PC-3 (cell line): ENCODE data around the gene FOLR1.

Experiments used
- CTCF ChIP-seq: fragments of 300-600 bp; sonication (generic); conservative IDR thresholded peaks from 2 replicates; pipeline ENCODE4 v1.5.1; 2017; ENCODE audit warnings: antibody characterized with exemption, low read depth, mild to moderate bottlenecking, low read length
- EZH2 ChIP-seq: fragments of 300-600 bp; sonication (generic); IDR thresholded peaks from one replicate; pipeline ENCODE4 v1.6.1; 2017; ENCODE audit warnings: antibody characterized with exemption, mild to moderate bottlenecking, low read length; ENCODE audit not compliant: unreplicated experiment
- EZH2phosphoT487 ChIP-seq: fragments of 300-600 bp; sonication (generic); IDR thresholded peaks from 2 replicates; pipeline ENCODE4 v1.6.1; 2018; ENCODE audit warnings: mild to moderate bottlenecking, antibody characterized with exemption, low read length, borderline replicate concordance

GRCh38 chr11:72157131-72157530 is 34.8 kb upstream of the FOLR1 start:
- no peak for TF ChIP-seq CTCF
- TF ChIP-seq EZH2, result no peak
- no peak for TF ChIP-seq EZH2phosphoT487
